Fibroblast of pulmonary artery (primary cell): ENCODE measurements around the gene STK24.

Experiments
- DNase-seq: peaks from one replicate; pipeline ENCODE4 v3.0.0-alpha.2; 2010; ENCODE audit warnings: low read depth
- H3K4me3 ChIP-seq: replicated peaks from 2 replicates; pipeline ENCODE4 v1.5.1; 2011; ENCODE audit warnings: low read depth, mild to moderate bottlenecking, control low read depth, low read length, moderate library complexity
- CTCF ChIP-seq: IDR thresholded peaks from 2 replicates; pipeline ENCODE4 v1.5.1; 2011; ENCODE audit warnings: mild to moderate bottlenecking, control low read depth, low read length, inconsistent platforms; ENCODE audit errors: missing control alignments

STK24 gene

GRCh38 chr13:98429977-98430736 lies 146.8 kb downstream of the STK24 start:
- no peak for TF ChIP-seq CTCF
- H3K4me3 ChIP-seq, result no peak overlapping the region
- DNase-seq, result no peak

- no peak overlapping the region for H3K4me3 ChIP-seq
- no peak for DNase-seq
- no peak for TF ChIP-seq CTCF
Observed at GRCh38 chr13:98429531-98429930, 147.4 kb downstream of the STK24 start.

GRCh38 chr13:98429081-98429480 lies 147.8 kb downstream of the STK24 start:
- TF ChIP-seq CTCF, result no peak
- no peak overlapping the region for H3K4me3 ChIP-seq
- no peak for DNase-seq

GRCh38 chr13:98428256-98428966 lies 148.5 kb downstream of the STK24 start:
- H3K4me3 ChIP-seq, result no peak overlapping the region
- no peak for TF ChIP-seq CTCF
- DNase-seq, result no peak

GRCh38 chr13:98427331-98427995 lies 149.4 kb downstream of the STK24 start:
- H3K4me3 ChIP-seq, result no peak overlapping the region
- DNase-seq, result no peak
- no peak for TF ChIP-seq CTCF

GRCh38 chr13:98423417-98423816 lies 153.5 kb downstream of the STK24 start:
- H3K4me3 ChIP-seq, result no peak overlapping the region
- no peak for TF ChIP-seq CTCF
- no peak for DNase-seq
